PC-3 (cell line): ENCODE data around the gene ABITRAM.
"Not testable (repeated sequence)": the region's sequence is repeated elsewhere in the genome, so short reads cannot be mapped to it uniquely, and the experiment has no call there.

ENCODE experiments used
- CTCF ChIP-seq: fragments of 300-600 bp; sonication (generic); conservative IDR thresholded peaks from 2 replicates; pipeline ENCODE4 v1.5.1; 2017; ENCODE audit warnings: antibody characterized with exemption, low read depth, mild to moderate bottlenecking, low read length
- EZH2 ChIP-seq: fragments of 300-600 bp; sonication (generic); IDR thresholded peaks from one replicate; pipeline ENCODE4 v1.6.1; 2017; ENCODE audit warnings: antibody characterized with exemption, mild to moderate bottlenecking, low read length; ENCODE audit not compliant: unreplicated experiment
- EZH2phosphoT487 ChIP-seq: fragments of 300-600 bp; sonication (generic); IDR thresholded peaks from 2 replicates; pipeline ENCODE4 v1.6.1; 2018; ENCODE audit warnings: mild to moderate bottlenecking, antibody characterized with exemption, low read length, borderline replicate concordance

GRCh38 chr9:108886594-108887271 is 47.5 kb upstream of the ABITRAM start:
- TF ChIP-seq CTCF, EZH2, EZH2phosphoT487: not testable (repeated sequence)
